Endometrial microvascular endothelial cells (primary cell): Measurements from ENCODE around the gene CRAT. TPM values are rescaled to one million over a fixed set of nuclear protein-coding genes. Genes with fewer than 3 reads are reported as not detected.

Experiments used
- in situ Hi-C: cut with HindIII; loops from 2 replicates; pipeline ENCODE4 v1.10.0; 2017; ENCODE audit warnings: low sequenced_read_pairs, low pct_unique_long_range_greater_than_20kb; ENCODE audit errors: inconsistent ontology term
- total RNA-seq: library from RNA; depleted of rRNA; stranded (reverse); fragments of >200 nt; gene quantifications from one replicate; pipeline ENCODE4 v1.2.3, GENCODE V29; 2015; ENCODE audit errors: inconsistent ontology term

Gene CRAT
- total RNA-seq, 1 donor from 2014 or later = 49.0 TPM

- in situ Hi-C loops = no loop called here
These were observed 36.5 kb downstream of the CRAT start for GRCh38 chr9:129074106-129074505.

- in situ Hi-C loops = no loop called here
These were observed 37.2 kb downstream of the CRAT start for GRCh38 chr9:129073404-129073803.

- in situ Hi-C loops = no loop called here
These were observed 38.4 kb downstream of the CRAT start for GRCh38 chr9:129072171-129072570.

- in situ Hi-C loops = no loop called here
These were observed 39.0 kb downstream of the CRAT start for GRCh38 chr9:129071526-129072126.

- in situ Hi-C loops = no loop called here
These were observed 39.7 kb downstream of the CRAT start for GRCh38 chr9:129070696-129071525.

- in situ Hi-C loops = no loop called here
These were observed 40.5 kb downstream of the CRAT start for GRCh38 chr9:129069862-129070641.

GRCh38 chr9:129068990-129069861 lies 41.4 kb downstream of the CRAT start:
- in situ Hi-C loops = no loop called here

- in situ Hi-C loops = no loop called here
These were observed 42.5 kb downstream of the CRAT start for GRCh38 chr9:129068110-129068509.

GRCh38 chr9:129064499-129064908 lies 46.1 kb downstream of the CRAT start:
- in situ Hi-C loops = no loop called here

- in situ Hi-C loops = no loop called here
These were observed 47.5 kb downstream of the CRAT start for GRCh38 chr9:129063061-129063460.

- in situ Hi-C loops = no loop called here
These were observed 49.6 kb downstream of the CRAT start for GRCh38 chr9:129060991-129061390.

GRCh38 chr9:129059796-129060785 lies 50.5 kb downstream of the CRAT start:
- in situ Hi-C loops = no loop called here

- in situ Hi-C loops = no loop called here
These were observed 51.4 kb downstream of the CRAT start for GRCh38 chr9:129058965-129059795.

GRCh38 chr9:129054163-129054851 lies 56.3 kb downstream of the CRAT start:
- in situ Hi-C loops = no loop called here

GRCh38 chr9:129053020-129053419 lies 57.6 kb downstream of the CRAT start:
- in situ Hi-C loops = no loop called here

- in situ Hi-C loops = no loop called here
These were observed 58.0 kb downstream of the CRAT start for GRCh38 chr9:129052592-129052991.
